Keratinocyte (primary cell): ENCODE results near the gene SDR42E2. TPM values are rescaled to one million over a fixed set of nuclear protein-coding genes. Genes with fewer than 3 reads are reported as not detected.
A peak's percentile ranks its signal among the peaks of the same experiment; 100 is the strongest.

Experiments used
- DNase-seq: peaks from one replicate; pipeline ENCODE4 v3.0.0-alpha.2; 2011; ENCODE audit warnings: low read depth, missing footprints, low spot score
- FAIRE-seq: peaks from 2 replicates; lab custom pipeline; 2011; peaks lifted over from hg19 to GRCh38; lab: Jason Lieb, UNC
- H2AFZ ChIP-seq: 2 replicates; pipeline ENCODE4 v1.6.0; 2012; ENCODE audit warnings: low read length, control low read depth, inconsistent platforms; ENCODE audit not compliant: control insufficient read depth
- H3K27ac ChIP-seq: 2 replicates; pipeline ENCODE4 v1.5.1; 2011; ENCODE audit warnings: low read length; ENCODE audit not compliant: control insufficient read depth, insufficient read depth
- H3K27me3 ChIP-seq: 3 replicates; pipeline ENCODE4 v1.6.0; 2011; ENCODE audit warnings: low read length; ENCODE audit not compliant: control insufficient read depth, insufficient read depth; ENCODE audit errors: extremely low read depth
- H3K36me3 ChIP-seq, 2 experiments: 2 replicates in 1 of 2; 3 replicates in 1 of 2; pipeline ENCODE4 v1.5.1; 2011; ENCODE audit warnings: low read length in 2 of 2, mild to moderate bottlenecking in 1 of 2; ENCODE audit not compliant: control insufficient read depth in 2 of 2, insufficient read depth in 2 of 2; ENCODE audit errors: extremely low read depth in 1 of 2
- H3K4me1 ChIP-seq: 3 replicates; pipeline ENCODE4 v1.5.1; 2011; ENCODE audit warnings: low read length; ENCODE audit not compliant: control insufficient read depth, insufficient read depth; ENCODE audit errors: extremely low read depth
- H3K4me2 ChIP-seq: 3 replicates; pipeline ENCODE4 v1.6.0; 2011; ENCODE audit warnings: low read depth, low read length; ENCODE audit not compliant: control insufficient read depth, insufficient read depth; ENCODE audit errors: extremely low read depth
- H3K4me3 ChIP-seq, 3 experiments: fragments of 200-600 bp in 1 of 3; sonication (generic) in 1 of 3; 2 replicates in 2 of 3; 3 replicates in 1 of 3; pipeline ENCODE4 v1.5.1; 2011 to 2016; ENCODE audit warnings: low read length in 3 of 3, mild to moderate bottlenecking in 3 of 3, control low read depth in 2 of 3, inconsistent platforms in 1 of 3, low read depth in 1 of 3, mixed read lengths in 1 of 3, mixed run types in 1 of 3, moderate library complexity in 1 of 3; ENCODE audit not compliant: control insufficient read depth in 2 of 3, insufficient read depth in 2 of 3; ENCODE audit errors: extremely low read depth in 1 of 3
- H3K79me2 ChIP-seq: 2 replicates; pipeline ENCODE4 v1.6.0; 2012; ENCODE audit warnings: low read length; ENCODE audit not compliant: control insufficient read depth, insufficient read depth
- H3K9ac ChIP-seq: 3 replicates; pipeline ENCODE4 v1.6.0; 2011; ENCODE audit warnings: low read length; ENCODE audit not compliant: control insufficient read depth, insufficient read depth; ENCODE audit errors: extremely low read depth
- H3K9me1 ChIP-seq: 3 replicates; pipeline ENCODE4 v1.6.0; 2011; ENCODE audit warnings: low read length; ENCODE audit not compliant: control insufficient read depth, insufficient read depth; ENCODE audit errors: extremely low read depth
- H3K9me3 ChIP-seq: 2 replicates; pipeline ENCODE4 v1.5.1; 2012; ENCODE audit warnings: low read depth, low read length; ENCODE audit not compliant: control insufficient read depth
- H4K20me1 ChIP-seq: 3 replicates; pipeline ENCODE4 v1.6.0; 2011; ENCODE audit warnings: low read length; ENCODE audit not compliant: control insufficient read depth, insufficient read depth; ENCODE audit errors: extremely low read depth
- EZH2 ChIP-seq: IDR thresholded peaks from one replicate; pipeline ENCODE4 v1.6.1; 2012; ENCODE audit warnings: inconsistent platforms, mild to moderate bottlenecking, low read length, moderate library complexity
- dilution Hi-C: fragments of 300-500 bp; cut with MboI; formaldehyde crosslinking; loops from one replicate; pipeline ENCODE4 v1.7.0; 2020; ENCODE audit warnings: low sequenced_read_pairs; ENCODE audit not compliant: extremely low pct_ligation_motif_present
- polyA plus RNA-seq, 5 experiments: library from polyadenylated mRNA; depleted of rRNA in 3 of 5; stranded (reverse) in 3 of 5; stranded (forward) in 1 of 5; unstranded in 1 of 5; fragments of >200 nt; gene quantifications; 1 replicate in 1 of 5; 2 replicates in 3 of 5; 3 replicates in 1 of 5; pipeline versions ENCODE4 v1.2.1 to v1.2.3, GENCODE V29; 2011 to 2012; ENCODE audit warnings: missing spikeins in 2 of 5, low read depth in 1 of 5, low replicate concordance in 1 of 5
- TF ChIP-seq, protein P1 (sequence below), 3 experiments: IDR thresholded peaks in 1 of 3; conservative IDR thresholded peaks in 1 of 3; optimal IDR thresholded peaks in 1 of 3; 2 replicates in 2 of 3; 3 replicates in 1 of 3; pipeline versions ENCODE3 to v1.5.1; 2011; ENCODE audit warnings: low read length in 3 of 3, mild to moderate bottlenecking in 3 of 3, moderate library complexity in 2 of 3, control low read depth in 1 of 3, inconsistent platforms in 1 of 3; ENCODE audit not compliant: insufficient read depth in 2 of 3; ENCODE audit errors: extremely low read depth in 1 of 3

SDR42E2 gene
- polyA plus RNA-seq, 1 donor (not counting 4 experiments of a cell fraction or from before 2014, with no cell fraction given): not detected

DNA sequence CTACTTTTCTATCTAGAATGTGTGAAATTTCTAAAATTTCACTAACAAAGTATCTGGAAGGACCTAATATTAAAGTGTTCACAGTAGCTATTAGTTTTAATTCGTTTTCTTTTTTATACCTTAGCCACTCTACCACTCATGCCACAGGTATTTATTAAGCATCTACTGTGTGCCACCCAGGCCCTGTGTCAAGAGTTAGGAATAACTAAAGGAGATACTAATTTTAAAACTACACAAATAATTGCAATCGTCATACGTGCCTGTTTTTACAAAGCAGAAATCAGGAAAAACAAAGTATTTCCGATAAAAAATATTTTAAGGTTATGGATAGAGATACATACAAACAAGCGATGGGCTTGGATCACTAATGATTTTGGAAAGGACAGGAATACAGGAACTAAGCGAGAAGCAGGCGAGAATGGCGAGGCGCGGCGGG lies 43.3 kb downstream of the SDR42E2 start:
- Histone ChIP-seq H2AFZ (peak overlapping the region; percentile 78), H3K27me3 (no peaks in the 10 kb centered on the region), H3K9me3 (no peaks in the 10 kb centered on the region), H3K4me1 (peaks cover 34% of the 10 kb centered on the region), H3K4me2 (peak overlapping the region; percentile 61), H3K36me3 (peaks cover 0 to 4% of the 10 kb centered on the region in 2 experiments), H4K20me1 (no peaks in the 10 kb centered on the region), H3K4me3 (peak overlapping the region in 2 of 3 experiments; percentile 23 to 79), H3K9ac (peak overlapping the region; percentile 85), H3K27ac (peak overlapping the region; percentile 73), H3K79me2 (peaks cover 40% of the 10 kb centered on the region), H3K9me1 (peaks cover 2% of the 10 kb centered on the region)
- FAIRE-seq (no peak), DNase-seq (no peak)
- dilution Hi-C loops: no loop called here
- TF ChIP-seq, protein P1, sequence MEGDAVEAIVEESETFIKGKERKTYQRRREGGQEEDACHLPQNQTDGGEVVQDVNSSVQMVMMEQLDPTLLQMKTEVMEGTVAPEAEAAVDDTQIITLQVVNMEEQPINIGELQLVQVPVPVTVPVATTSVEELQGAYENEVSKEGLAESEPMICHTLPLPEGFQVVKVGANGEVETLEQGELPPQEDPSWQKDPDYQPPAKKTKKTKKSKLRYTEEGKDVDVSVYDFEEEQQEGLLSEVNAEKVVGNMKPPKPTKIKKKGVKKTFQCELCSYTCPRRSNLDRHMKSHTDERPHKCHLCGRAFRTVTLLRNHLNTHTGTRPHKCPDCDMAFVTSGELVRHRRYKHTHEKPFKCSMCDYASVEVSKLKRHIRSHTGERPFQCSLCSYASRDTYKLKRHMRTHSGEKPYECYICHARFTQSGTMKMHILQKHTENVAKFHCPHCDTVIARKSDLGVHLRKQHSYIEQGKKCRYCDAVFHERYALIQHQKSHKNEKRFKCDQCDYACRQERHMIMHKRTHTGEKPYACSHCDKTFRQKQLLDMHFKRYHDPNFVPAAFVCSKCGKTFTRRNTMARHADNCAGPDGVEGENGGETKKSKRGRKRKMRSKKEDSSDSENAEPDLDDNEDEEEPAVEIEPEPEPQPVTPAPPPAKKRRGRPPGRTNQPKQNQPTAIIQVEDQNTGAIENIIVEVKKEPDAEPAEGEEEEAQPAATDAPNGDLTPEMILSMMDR (optimal IDR thresholded peaks at IDR 0.05 in 1 of 3, IDR thresholded peaks at IDR 0.05 in 1 of 3, conservative IDR thresholded peaks at IDR 0.05 in 1 of 3; ENCODE audit: extremely low read depth in 1 of 3, insufficient read depth in 2 of 3, low read length in 3 of 3): no peak
- no peak for TF ChIP-seq EZH2

DNA sequence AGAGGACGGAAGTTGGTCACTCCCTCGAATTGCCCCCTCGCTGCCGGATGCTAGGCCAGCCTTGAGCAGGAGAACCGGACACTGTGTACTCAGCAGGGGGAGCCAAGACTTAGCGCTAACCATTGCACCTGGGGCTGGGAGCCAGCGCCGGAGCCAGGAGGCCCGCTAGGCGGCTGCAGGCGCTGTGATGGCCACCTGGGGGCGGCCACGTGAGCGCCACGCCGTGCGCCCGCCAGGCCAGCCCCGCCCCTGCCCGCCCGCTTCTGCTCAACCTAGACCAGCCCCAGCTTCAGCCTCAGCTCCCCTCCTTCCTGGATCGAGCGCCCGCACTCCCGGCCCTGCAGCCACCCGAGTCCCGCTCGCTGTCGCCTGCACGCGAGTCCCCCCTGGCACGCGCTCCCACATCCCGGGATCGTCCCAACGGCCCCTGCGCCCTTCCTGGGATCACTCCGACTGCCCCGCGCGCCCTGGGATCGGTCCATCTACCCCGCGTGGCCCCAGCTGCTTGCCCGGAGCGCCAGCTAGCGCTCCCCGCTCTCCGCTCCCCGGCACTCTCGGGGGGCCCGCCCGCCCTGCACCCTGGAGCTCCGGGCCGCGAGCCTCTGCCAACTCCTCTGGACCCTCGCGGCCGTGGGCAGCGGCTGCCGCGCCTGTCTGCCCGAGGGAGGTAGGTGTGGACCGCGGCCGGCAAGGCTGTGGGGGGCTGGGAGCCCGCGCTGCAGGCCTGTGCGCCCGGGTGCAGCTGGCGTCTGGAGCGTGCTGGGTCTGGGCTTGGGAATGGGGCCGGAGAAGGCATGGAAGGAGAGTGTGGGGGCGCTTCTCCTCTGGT lies 43.9 kb downstream of the SDR42E2 start, which contains the start of gene EEF2K:
TSS of gene EEF2K (plus strand) at position 266 of the 829 bp plus-strand sequence. CDS start 19,452 bp downstream, outside the sequence.
- H3K4me3 ChIP-seq: peak within 1 kb of the TSS; percentile 79 to 94 (median 89)
- dilution Hi-C loops: no loop called here
- peak; percentile 26 for FAIRE-seq
- peak within 1 kb of the TSS; percentile 89 for H3K4me2 ChIP-seq
- H3K27ac ChIP-seq: peak within 1 kb of the TSS; percentile 73
- TF ChIP-seq EZH2: no peak
- TF ChIP-seq, protein P1 (optimal IDR thresholded peaks at IDR 0.05 in 1 of 3, IDR thresholded peaks at IDR 0.05 in 1 of 3, conservative IDR thresholded peaks at IDR 0.05 in 1 of 3; ENCODE audit: extremely low read depth in 1 of 3, insufficient read depth in 2 of 3, low read length in 3 of 3): peak; percentile 57 to 84 (median 78)
- no peaks in the 10 kb centered on the region for H4K20me1 ChIP-seq
- peaks cover 2% of the 10 kb centered on the region for H3K9me1 ChIP-seq
- H3K27me3 ChIP-seq: no peaks in the 10 kb centered on the region
- H3K79me2 ChIP-seq: peaks cover 46% of the 10 kb centered on the region
- peaks cover 0 to 4% of the 10 kb centered on the region in 2 experiments for H3K36me3 ChIP-seq
- H2AFZ ChIP-seq: peak within 1 kb of the TSS; percentile 89
- peak within 1 kb of the TSS; percentile 85 for H3K9ac ChIP-seq
- DNase-seq: peak; percentile 66
- H3K4me1 ChIP-seq: peaks cover 34% of the 10 kb centered on the region
- H3K9me3 ChIP-seq: no peaks in the 10 kb centered on the region
